ENCODE data around the gene PNPO.

PNPO gene

GRCh38 chr17:47899643-47900042 lies 41.7 kb upstream of the PNPO start:
- H3K4me2 ChIP-seq (ENCODE audit: low read length) = no peak overlapping the region
- TF ChIP-seq CTCF (IDR thresholded peaks at IDR 0.05; ENCODE audit: low read depth, low read length) (no peak), EZH2phosphoT487 (IDR thresholded peaks at IDR 0.05; ENCODE audit: low read depth) (no peak)
- no peaks in the 10 kb centered on the region; the same call in 1 of the 2 replicates for H4K20me1 ChIP-seq (ENCODE audit: insufficient read depth, low read length)
- H2AFZ ChIP-seq (ENCODE audit: low read depth, low read length) = no peak overlapping the region
- no peak overlapping the region for H3K9ac ChIP-seq (ENCODE audit: low read length)
- peaks cover 6% of the 10 kb centered on the region for H3K36me3 ChIP-seq (replicated peaks; ENCODE audit: low read depth, low read length)
- no peaks in the 10 kb centered on the region for H3K9me3 ChIP-seq (ENCODE audit: insufficient read depth, low read length)
- H3K79me2 ChIP-seq (ENCODE audit: low read length) = peaks cover 17% of the 10 kb centered on the region
- no peaks in the 10 kb centered on the region for H3K27me3 ChIP-seq (ENCODE audit: low read depth, low read length)
- H3K27ac ChIP-seq (ENCODE audit: low read length) = no peak overlapping the region
- peaks cover 16% of the 10 kb centered on the region for H3K4me1 ChIP-seq (ENCODE audit: low read length)
- no peak overlapping the region for H3K4me3 ChIP-seq (ENCODE audit: low read length)

- Histone ChIP-seq H3K4me3 (ENCODE audit: low read length) (no peak overlapping the region), H3K4me2 (ENCODE audit: low read length) (no peak overlapping the region), H2AFZ (ENCODE audit: low read depth, low read length) (no peak overlapping the region), H3K4me1 (ENCODE audit: low read length) (peaks cover 15% of the 10 kb centered on the region), H3K9me3 (ENCODE audit: insufficient read depth, low read length) (no peaks in the 10 kb centered on the region), H3K27me3 (ENCODE audit: low read depth, low read length) (no peaks in the 10 kb centered on the region), H4K20me1 (ENCODE audit: insufficient read depth, low read length) (no peaks in the 10 kb centered on the region; the same call in 1 of the 2 replicates), H3K9ac (ENCODE audit: low read length) (no peak overlapping the region), H3K27ac (ENCODE audit: low read length) (no peak overlapping the region), H3K36me3 (replicated peaks; ENCODE audit: low read depth, low read length) (peaks cover 6% of the 10 kb centered on the region), H3K79me2 (ENCODE audit: low read length) (peaks cover 17% of the 10 kb centered on the region)
- TF ChIP-seq CTCF (IDR thresholded peaks at IDR 0.05; ENCODE audit: low read depth, low read length) = no peak
- no peak for TF ChIP-seq EZH2phosphoT487 (IDR thresholded peaks at IDR 0.05; ENCODE audit: low read depth)
Observed at GRCh38 chr17:47901423-47901822, 39.9 kb upstream of the PNPO start.

GRCh38 chr17:47902039-47902744 lies 39.2 kb upstream of the PNPO start:
- H3K4me3 ChIP-seq (ENCODE audit: low read length) = no peak overlapping the region
- H3K9ac ChIP-seq (ENCODE audit: low read length) = no peak overlapping the region
- no peak overlapping the region for H3K4me2 ChIP-seq (ENCODE audit: low read length)
- H3K36me3 ChIP-seq (replicated peaks; ENCODE audit: low read depth, low read length) = peaks cover 6% of the 10 kb centered on the region
- peaks cover 9% of the 10 kb centered on the region for H3K79me2 ChIP-seq (ENCODE audit: low read length)
- H2AFZ ChIP-seq (ENCODE audit: low read depth, low read length) = no peak overlapping the region
- TF ChIP-seq CTCF (IDR thresholded peaks at IDR 0.05; ENCODE audit: low read depth, low read length) (no peak), EZH2phosphoT487 (IDR thresholded peaks at IDR 0.05; ENCODE audit: low read depth) (no peak)
- H3K9me3 ChIP-seq (ENCODE audit: insufficient read depth, low read length) = no peaks in the 10 kb centered on the region
- peaks cover 12% of the 10 kb centered on the region for H3K4me1 ChIP-seq (ENCODE audit: low read length)
- no peak overlapping the region for H3K27ac ChIP-seq (ENCODE audit: low read length)
- no peaks in the 10 kb centered on the region; the same call in 1 of the 2 replicates for H4K20me1 ChIP-seq (ENCODE audit: insufficient read depth, low read length)
- no peaks in the 10 kb centered on the region for H3K27me3 ChIP-seq (ENCODE audit: low read depth, low read length)

GRCh38 chr17:47905221-47905733 lies 36.1 kb upstream of the PNPO start:
- H3K4me1 ChIP-seq (ENCODE audit: low read length) = peaks cover 3% of the 10 kb centered on the region; the same call in 1 of the 2 replicates
- no peaks in the 10 kb centered on the region for H3K27me3 ChIP-seq (ENCODE audit: low read depth, low read length)
- H3K4me3 ChIP-seq (ENCODE audit: low read length) = no peak overlapping the region
- H3K79me2 ChIP-seq (ENCODE audit: low read length) = no peaks in the 10 kb centered on the region; the same call in 1 of the 2 replicates
- TF ChIP-seq EZH2phosphoT487 (IDR thresholded peaks at IDR 0.05; ENCODE audit: low read depth) (no peak), CTCF (IDR thresholded peaks at IDR 0.05; ENCODE audit: low read depth, low read length) (no peak)
- no peak overlapping the region for H3K27ac ChIP-seq (ENCODE audit: low read length)
- no peak overlapping the region for H3K4me2 ChIP-seq (ENCODE audit: low read length)
- no peaks in the 10 kb centered on the region for H3K36me3 ChIP-seq (replicated peaks; ENCODE audit: low read depth, low read length)
- H3K9ac ChIP-seq (ENCODE audit: low read length) = no peak overlapping the region
- no peaks in the 10 kb centered on the region for H4K20me1 ChIP-seq (ENCODE audit: insufficient read depth, low read length)
- no peaks in the 10 kb centered on the region for H3K9me3 ChIP-seq (ENCODE audit: insufficient read depth, low read length)
- H2AFZ ChIP-seq (ENCODE audit: low read depth, low read length) = no peak overlapping the region
